Thymus (tissue), 11 donors: ENCODE data around the gene NEDD4L. TPM values are rescaled to one million over a fixed set of nuclear protein-coding genes. Genes with fewer than 3 reads are reported as not detected.

Experiments
- DNase-seq, 9 donors: peaks; one replicate each; pipeline ENCODE4 v3.0.0-alpha.2; 2013; ENCODE audit warnings: low spot score in 9 of 9, low read depth in 6 of 9, missing footprints in 1 of 9
- H3K27ac ChIP-seq, 2 donors: one replicate each; pipeline ENCODE4 v1.5.1; 2013; ENCODE audit warnings: control low read depth in 1 of 2, low read depth in 1 of 2, low read length in 1 of 2, mild to moderate bottlenecking in 1 of 2, moderate library complexity in 1 of 2
- H3K27me3 ChIP-seq, 2 donors: one replicate each; pipeline ENCODE4 v1.5.1; 2013; ENCODE audit warnings: low read length in 1 of 2; ENCODE audit not compliant: control insufficient read depth in 2 of 2, insufficient read depth in 1 of 2
- H3K36me3 ChIP-seq, 2 donors: one replicate each; pipeline ENCODE4 v1.5.1; 2013; ENCODE audit warnings: low read length in 1 of 2, mild to moderate bottlenecking in 1 of 2, moderate library complexity in 1 of 2; ENCODE audit not compliant: control insufficient read depth in 2 of 2, insufficient read depth in 2 of 2
- H3K4me1 ChIP-seq, 2 donors: one replicate each; pipeline ENCODE4 v1.5.1; 2013; ENCODE audit warnings: low read length in 2 of 2; ENCODE audit not compliant: control insufficient read depth in 2 of 2, insufficient read depth in 2 of 2
- H3K4me3 ChIP-seq, 2 donors: one replicate each; pipeline ENCODE4 v1.5.1; 2013; ENCODE audit warnings: low read length in 2 of 2, control low read depth in 1 of 2, mild to moderate bottlenecking in 1 of 2
- H3K9me3 ChIP-seq, 2 donors: one replicate each; pipeline ENCODE4 v1.5.1; 2013; ENCODE audit warnings: low read length in 1 of 2, mild to moderate bottlenecking in 1 of 2; ENCODE audit not compliant: control insufficient read depth in 2 of 2, insufficient read depth in 1 of 2
- WGBS: extraction: QIAGEN DNeasy Blood & Tissue Kit; methylation state at CpG from one replicate; pipeline ENCODE4 v1.1.7; 2013; 5-methylcytosine and 5-hydroxymethylcytosine counted together
- polyA plus RNA-seq: library from polyadenylated mRNA; stranded (reverse); fragments of 200-250 nt; gene quantifications from one replicate; pipeline ENCODE4 v1.2.3, GENCODE V29; 2013
- total RNA-seq: library from RNA; stranded (reverse); fragments of 120-200 nt; gene quantifications from one replicate; pipeline ENCODE4 v1.2.4, GENCODE V29; 2013
- donor health status: healthy.

NEDD4L gene
- total and polyA plus RNA-seq, 2 donors = 6.5 to 11.8 TPM

- H3K27me3 ChIP-seq = no peaks in the 10 kb centered on the region
- H3K27ac ChIP-seq = no peak overlapping the region
- H3K36me3 ChIP-seq = no peaks in the 10 kb centered on the region
- 93% methylated on average over 3 of the region's 3 CpGs for WGBS
- H3K4me1 ChIP-seq = no peaks in the 10 kb centered on the region
- no peaks in the 10 kb centered on the region for H3K9me3 ChIP-seq
- DNase-seq = no peak
- H3K4me3 ChIP-seq = no peak overlapping the region
These were observed 19.9 kb upstream of the NEDD4L start for GRCh38 chr18:58024139-58024538.

- Histone ChIP-seq H3K9me3 (no peaks in the 10 kb centered on the region), H3K27me3 (no peaks in the 10 kb centered on the region), H3K27ac (no peak overlapping the region), H3K4me1 (no peaks in the 10 kb centered on the region), H3K36me3 (no peaks in the 10 kb centered on the region), H3K4me3 (no peak overlapping the region)
- DNase-seq = no peak
- WGBS = 94% methylated on average over 7 of the region's 7 CpGs
These were observed 18.8 kb upstream of the NEDD4L start for GRCh38 chr18:58025205-58025604.

DNA sequence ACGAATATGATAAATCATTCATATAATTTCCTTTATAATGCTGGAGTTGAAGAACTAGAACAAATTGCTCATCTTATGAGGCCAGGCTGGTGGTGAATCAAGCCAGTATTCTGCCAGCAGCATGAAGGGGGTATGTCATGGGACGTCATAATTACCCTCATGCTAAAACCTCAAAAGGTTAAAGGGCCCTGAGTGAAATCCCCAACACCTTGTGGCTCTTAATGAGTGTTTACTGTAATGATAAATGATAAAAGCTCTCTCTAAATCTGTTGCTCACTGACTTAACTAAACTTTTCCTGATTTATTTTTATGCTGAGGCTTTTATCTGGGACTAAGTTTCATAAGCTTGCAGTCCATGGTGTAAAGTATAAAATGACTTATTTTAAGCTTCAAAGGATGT, 18.3 kb upstream of the NEDD4L start:
- no peaks in the 10 kb centered on the region for H3K27me3 ChIP-seq
- 90% methylated on average over 2 of the region's 2 CpGs for WGBS
- no peak for DNase-seq
- H3K4me3 ChIP-seq = no peak overlapping the region
- H3K9me3 ChIP-seq = no peaks in the 10 kb centered on the region
- no peaks in the 10 kb centered on the region for H3K4me1 ChIP-seq
- no peak overlapping the region for H3K27ac ChIP-seq
- H3K36me3 ChIP-seq = no peaks in the 10 kb centered on the region

GRCh38 chr18:58026395-58026794, 17.6 kb upstream of the NEDD4L start:
- no peak for DNase-seq
- WGBS = 89% methylated on average over 3 of the region's 3 CpGs
- no peak overlapping the region for H3K27ac ChIP-seq
- no peaks in the 10 kb centered on the region for H3K9me3 ChIP-seq
- no peaks in the 10 kb centered on the region for H3K36me3 ChIP-seq
- H3K27me3 ChIP-seq = no peaks in the 10 kb centered on the region
- no peak overlapping the region for H3K4me3 ChIP-seq
- H3K4me1 ChIP-seq = no peaks in the 10 kb centered on the region

- no peak for DNase-seq
- no peak overlapping the region for H3K4me3 ChIP-seq
- H3K9me3 ChIP-seq = no peaks in the 10 kb centered on the region
- no peaks in the 10 kb centered on the region for H3K4me1 ChIP-seq
- no peaks in the 10 kb centered on the region for H3K36me3 ChIP-seq
- WGBS = 49% methylated on average over 2 of the region's 2 CpGs
- no peaks in the 10 kb centered on the region for H3K27me3 ChIP-seq
- H3K27ac ChIP-seq = no peak overlapping the region
These were observed 17.2 kb upstream of the NEDD4L start for GRCh38 chr18:58026857-58027256.

GRCh38 chr18:58027341-58027740, 16.7 kb upstream of the NEDD4L start:
- no peak overlapping the region for H3K27ac ChIP-seq
- WGBS = 87% methylated on average over 3 of the region's 3 CpGs
- no peaks in the 10 kb centered on the region for H3K36me3 ChIP-seq
- H3K4me1 ChIP-seq = no peaks in the 10 kb centered on the region
- DNase-seq = no peak
- peaks cover 0 to 2% of the 10 kb centered on the region in 2 donors for H3K27me3 ChIP-seq
- H3K4me3 ChIP-seq = no peak overlapping the region
- no peaks in the 10 kb centered on the region for H3K9me3 ChIP-seq

- Histone ChIP-seq H3K27me3 (peaks cover 0 to 2% of the 10 kb centered on the region in 2 donors), H3K9me3 (no peaks in the 10 kb centered on the region), H3K36me3 (no peaks in the 10 kb centered on the region), H3K27ac (no peak overlapping the region), H3K4me1 (no peaks in the 10 kb centered on the region), H3K4me3 (no peak overlapping the region)
- no peak for DNase-seq
- WGBS = 88% methylated on average over 4 of the region's 4 CpGs
These were observed 15.8 kb upstream of the NEDD4L start for GRCh38 chr18:58028109-58028784.

DNA sequence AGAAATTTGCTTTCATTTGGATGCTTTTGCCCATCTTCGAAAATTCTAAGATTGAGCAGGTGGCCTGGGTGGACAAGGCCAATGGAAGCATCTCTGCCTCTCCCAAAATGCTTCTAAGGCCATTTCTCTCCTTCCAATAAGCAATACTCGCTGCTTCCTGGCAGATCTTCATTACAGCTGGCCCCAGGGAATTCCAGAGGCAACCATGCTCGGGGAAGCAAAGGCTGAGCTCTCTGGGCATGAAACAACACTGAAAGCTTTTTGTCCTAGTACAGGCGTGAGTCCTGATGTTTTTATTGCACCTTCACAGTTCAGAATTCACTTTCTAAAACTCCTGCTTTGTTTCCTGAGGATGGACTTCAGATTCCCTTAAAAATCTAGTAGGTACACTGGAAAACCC, 11.8 kb upstream of the NEDD4L start:
- Histone ChIP-seq H3K36me3 (no peaks in the 10 kb centered on the region), H3K4me1 (no peaks in the 10 kb centered on the region), H3K27ac (no peak overlapping the region), H3K27me3 (peaks cover 0 to 2% of the 10 kb centered on the region in 2 donors), H3K4me3 (no peak overlapping the region), H3K9me3 (no peaks in the 10 kb centered on the region)
- no peak for DNase-seq
- 87% methylated on average over 4 of the region's 4 CpGs for WGBS

DNA sequence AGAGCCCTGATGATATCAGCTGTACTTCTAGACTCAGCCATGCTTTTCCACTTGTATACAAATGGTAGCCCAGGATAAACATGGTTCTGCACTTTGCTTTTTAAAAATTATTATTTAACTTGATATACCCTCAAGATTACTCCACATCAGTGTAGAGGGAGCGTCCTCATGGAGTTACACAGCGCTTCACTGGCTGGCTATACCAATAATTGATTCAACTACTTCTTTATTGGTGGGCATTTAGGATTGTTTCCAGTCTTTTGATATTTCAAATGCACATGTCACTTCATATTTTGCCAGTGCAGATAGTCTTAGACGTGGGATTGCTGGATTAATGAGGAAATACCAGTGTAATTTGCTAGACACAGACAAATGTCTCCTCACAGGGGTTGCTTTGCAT, 10.8 kb upstream of the NEDD4L start:
- no peaks in the 10 kb centered on the region for H3K4me1 ChIP-seq
- peaks cover 0 to 2% of the 10 kb centered on the region in 2 donors for H3K27me3 ChIP-seq
- no peak overlapping the region for H3K27ac ChIP-seq
- no peaks in the 10 kb centered on the region for H3K36me3 ChIP-seq
- H3K9me3 ChIP-seq = no peaks in the 10 kb centered on the region
- 90% methylated on average over 3 of the region's 3 CpGs for WGBS
- no peak overlapping the region for H3K4me3 ChIP-seq
- no peak for DNase-seq
